K562 (cell line): ENCODE data around the gene HES5. TPM values are rescaled to one million over a fixed set of nuclear protein-coding genes. Genes with fewer than 3 reads are reported as not detected.
A peak's percentile ranks its signal among the peaks of the same experiment; 100 is the strongest.

ENCODE experiments used
- ARID1B ChIP-seq: fragments of 450-650 bp; IDR thresholded peaks from 2 replicates; pipeline ENCODE4 v1.6.1; 2016; ENCODE audit warnings: antibody characterized with exemption, mild to moderate bottlenecking, inconsistent platforms
- BCOR ChIP-seq: fragments of 450-650 bp; IDR thresholded peaks from 2 replicates; pipeline ENCODE4 v1.6.1; 2016
- CBFB ChIP-seq: sonication (generic); formaldehyde crosslinking; IDR thresholded peaks from 2 replicates; pipeline ENCODE4 v1.4.0; 2020; ENCODE audit warnings: mild to moderate bottlenecking, missing genetic modification reagents
- CCNT2 ChIP-seq: IDR thresholded peaks from 2 replicates; pipeline ENCODE4 v1.6.1; 2011; ENCODE audit warnings: borderline replicate concordance, low read depth, mild to moderate bottlenecking, moderate library complexity, mixed read lengths, low read length; ENCODE audit not compliant: insufficient read length; ENCODE audit errors: extremely low read depth
- FOXJ3 ChIP-seq: sonication (generic); formaldehyde crosslinking; IDR thresholded peaks from 2 replicates; pipeline ENCODE4 v1.4.0; 2020; ENCODE audit warnings: mild to moderate bottlenecking, missing genetic modification reagents
- GTF2A2 ChIP-seq: IDR thresholded peaks from 2 replicates; pipeline ENCODE4 v1.6.1; 2016; ENCODE audit warnings: mild to moderate bottlenecking, missing genetic modification characterization, missing compliant biosample characterization
- ID3 ChIP-seq, 2 experiments: fragments of 250-450 bp in 1 of 2; fragments of 450-650 bp in 1 of 2; sonication (Bioruptor Pico) in 1 of 2; IDR thresholded peaks; 2 replicates each; pipeline versions ENCODE4 v1.6.1 to v1.8.0; 2016 to 2021; ENCODE audit warnings: mild to moderate bottlenecking in 2 of 2, moderate library complexity in 2 of 2, missing compliant biosample characterization in 1 of 2, missing genetic modification characterization in 1 of 2
- NELFE ChIP-seq: IDR thresholded peaks from 2 replicates; pipeline ENCODE4 v1.6.1; 2011; ENCODE audit warnings: mild to moderate bottlenecking; ENCODE audit not compliant: insufficient read depth, insufficient read length
- NR2C2 ChIP-seq, 2 experiments: fragments of 200-800 bp in 1 of 2; sonication (Bioruptor generic) in 1 of 2; sonication (generic) in 1 of 2; formaldehyde crosslinking in 1 of 2; IDR thresholded peaks; 2 replicates each; pipeline versions ENCODE4 v1.6.1 to v1.8.0; 2016 to 2022; ENCODE audit warnings: mild to moderate bottlenecking in 1 of 2, missing compliant biosample characterization in 1 of 2, missing genetic modification characterization in 1 of 2, missing genetic modification reagents in 1 of 2
- NR2F6 ChIP-seq: fragments of 450-650 bp; formaldehyde crosslinking; IDR thresholded peaks from 2 replicates; pipeline ENCODE4 v1.4.0; 2020; ENCODE audit warnings: mild to moderate bottlenecking
- PCBP1 ChIP-seq: fragments of 200-400 bp; formaldehyde crosslinking; IDR thresholded peaks from 2 replicates; pipeline ENCODE4 v1.6.1; 2018; ENCODE audit warnings: mild to moderate bottlenecking, low read depth, low read length; ENCODE audit not compliant: poor library complexity, severe bottlenecking
- PCBP2 ChIP-seq: fragments of 200-400 bp; formaldehyde crosslinking; IDR thresholded peaks from 2 replicates; pipeline ENCODE4 v1.6.1; 2018; ENCODE audit warnings: low read length, low read depth, mild to moderate bottlenecking, moderate library complexity; ENCODE audit not compliant: poor library complexity, severe bottlenecking
- POLR2AphosphoS5 ChIP-seq: IDR thresholded peaks from 2 replicates; pipeline ENCODE4 v1.6.1; 2011; ENCODE audit warnings: mild to moderate bottlenecking, low read depth, low read length, moderate library complexity; ENCODE audit not compliant: control insufficient read depth, insufficient read depth
- RCOR1 ChIP-seq, 2 experiments: IDR thresholded peaks; 2 replicates each; pipeline ENCODE4 v1.6.1; 2012; ENCODE audit warnings: low read depth in 2 of 2, low read length in 2 of 2, borderline replicate concordance in 1 of 2, improper control_type of control experiment in 1 of 2
- TFE3 ChIP-seq: fragments of 450-650 bp; formaldehyde crosslinking; IDR thresholded peaks from 2 replicates; pipeline ENCODE4 v1.4.0; 2020; ENCODE audit warnings: mild to moderate bottlenecking, mixed read lengths
- TRIM28 ChIP-seq: fragments of 450-650 bp; IDR thresholded peaks from 2 replicates; pipeline ENCODE4 v1.6.1; 2017
- ZNF586 ChIP-seq: fragments of 450-650 bp; formaldehyde crosslinking; conservative IDR thresholded peaks from 2 replicates; pipeline ENCODE4 v1.4.0; 2020; ENCODE audit warnings: mild to moderate bottlenecking, moderate library complexity
- polyA plus RNA-seq, 8 experiments: library from polyadenylated mRNA; depleted of rRNA in 4 of 8; stranded (reverse) in 5 of 8; unstranded in 3 of 8; fragments of >200 nt; fragmentation: Nextera tagmentation in 2 of 8; fragmentation: Illumina TruSeq in 1 of 8; extraction: Ambion mirVana in 2 of 8; extraction: Trizol in 1 of 8; gene quantifications; 2 replicates each; pipeline versions ENCODE4 v1.2.1 to v1.2.3, GENCODE V29; 2011 to 2014; ENCODE audit warnings: inconsistent platforms in 1 of 8, missing spikeins in 1 of 8
- total RNA-seq, 7 experiments: library from RNA; depleted of rRNA in 6 of 7; stranded (reverse); fragments of >200 nt in 6 of 7; fragmentation: Illumina TruSeq in 2 of 7; extraction: Trizol in 2 of 7; gene quantifications; 2 replicates each; pipeline versions ENCODE4 v1.2.1 to v1.2.3, GENCODE V29; 2011 to 2021; ENCODE audit warnings: low replicate concordance in 1 of 7
- TF ChIP-seq, protein P1 (sequence below), 2 experiments: IDR thresholded peaks; 2 replicates each; pipeline ENCODE4 v1.6.1; 2012; ENCODE audit warnings: improper control_type of control experiment in 2 of 2, low read depth in 2 of 2, low read length in 2 of 2, borderline replicate concordance in 1 of 2
- TF ChIP-seq, protein P2 (sequence below): fragments of 200-400 bp; formaldehyde crosslinking; IDR thresholded peaks from 2 replicates; pipeline ENCODE4 v1.6.1; 2017; ENCODE audit warnings: mild to moderate bottlenecking, low read depth, low read length, moderate library complexity

HES5 gene
- total and polyA plus RNA-seq, 9 of the 15 experiments (the other 6 are each of a cell fraction or from before 2014, with no cell fraction given): not detected

- TF ChIP-seq FOXJ3 (CRISPR knock-in tag) (no peak), PCBP2 (no peak), TRIM28 (no peak), POLR2AphosphoS5 (no peak), CCNT2 (peak; percentile 20), GTF2A2 (no peak), BCOR (no peak), NR2C2 (CRISPR knock-in tag; IDR thresholded peaks at IDR 0.05) (no peak), NR2C2 (tag; IDR thresholded peaks at IDR 0.05) (no peak), NR2F6 (CRISPR knock-in tag) (no peak), ARID1B (no peak), PCBP1 (peak; percentile 13), CBFB (no peak), NELFE (no peak), TFE3 (no peak), RCOR1 (IDR thresholded peaks at IDR 0.05; ENCODE audit: borderline replicate concordance in 1 of 2, low read depth in 2 of 2, low read length in 2 of 2) (no peak), ZNF586 (CRISPR knock-in tag) (no peak), ID3 (CRISPR knock-in tag; IDR thresholded peaks at IDR 0.05) (no peak), ID3 (tag; IDR thresholded peaks at IDR 0.05) (0 out of 2 replicates have a peak, but pooled peaks have one; percentile 30)
- TF ChIP-seq, protein P1, sequence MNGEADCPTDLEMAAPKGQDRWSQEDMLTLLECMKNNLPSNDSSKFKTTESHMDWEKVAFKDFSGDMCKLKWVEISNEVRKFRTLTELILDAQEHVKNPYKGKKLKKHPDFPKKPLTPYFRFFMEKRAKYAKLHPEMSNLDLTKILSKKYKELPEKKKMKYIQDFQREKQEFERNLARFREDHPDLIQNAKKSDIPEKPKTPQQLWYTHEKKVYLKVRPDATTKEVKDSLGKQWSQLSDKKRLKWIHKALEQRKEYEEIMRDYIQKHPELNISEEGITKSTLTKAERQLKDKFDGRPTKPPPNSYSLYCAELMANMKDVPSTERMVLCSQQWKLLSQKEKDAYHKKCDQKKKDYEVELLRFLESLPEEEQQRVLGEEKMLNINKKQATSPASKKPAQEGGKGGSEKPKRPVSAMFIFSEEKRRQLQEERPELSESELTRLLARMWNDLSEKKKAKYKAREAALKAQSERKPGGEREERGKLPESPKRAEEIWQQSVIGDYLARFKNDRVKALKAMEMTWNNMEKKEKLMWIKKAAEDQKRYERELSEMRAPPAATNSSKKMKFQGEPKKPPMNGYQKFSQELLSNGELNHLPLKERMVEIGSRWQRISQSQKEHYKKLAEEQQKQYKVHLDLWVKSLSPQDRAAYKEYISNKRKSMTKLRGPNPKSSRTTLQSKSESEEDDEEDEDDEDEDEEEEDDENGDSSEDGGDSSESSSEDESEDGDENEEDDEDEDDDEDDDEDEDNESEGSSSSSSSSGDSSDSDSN (IDR thresholded peaks at IDR 0.05; ENCODE audit: borderline replicate concordance in 1 of 2, low read depth in 2 of 2, low read length in 2 of 2): peak; percentile 53; a peak in 2 of 4 replicates
- TF ChIP-seq, protein P2, sequence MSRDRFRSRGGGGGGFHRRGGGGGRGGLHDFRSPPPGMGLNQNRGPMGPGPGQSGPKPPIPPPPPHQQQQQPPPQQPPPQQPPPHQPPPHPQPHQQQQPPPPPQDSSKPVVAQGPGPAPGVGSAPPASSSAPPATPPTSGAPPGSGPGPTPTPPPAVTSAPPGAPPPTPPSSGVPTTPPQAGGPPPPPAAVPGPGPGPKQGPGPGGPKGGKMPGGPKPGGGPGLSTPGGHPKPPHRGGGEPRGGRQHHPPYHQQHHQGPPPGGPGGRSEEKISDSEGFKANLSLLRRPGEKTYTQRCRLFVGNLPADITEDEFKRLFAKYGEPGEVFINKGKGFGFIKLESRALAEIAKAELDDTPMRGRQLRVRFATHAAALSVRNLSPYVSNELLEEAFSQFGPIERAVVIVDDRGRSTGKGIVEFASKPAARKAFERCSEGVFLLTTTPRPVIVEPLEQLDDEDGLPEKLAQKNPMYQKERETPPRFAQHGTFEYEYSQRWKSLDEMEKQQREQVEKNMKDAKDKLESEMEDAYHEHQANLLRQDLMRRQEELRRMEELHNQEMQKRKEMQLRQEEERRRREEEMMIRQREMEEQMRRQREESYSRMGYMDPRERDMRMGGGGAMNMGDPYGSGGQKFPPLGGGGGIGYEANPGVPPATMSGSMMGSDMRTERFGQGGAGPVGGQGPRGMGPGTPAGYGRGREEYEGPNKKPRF: no peak
Observed at GRCh38 chr1:2529784-2530512, at the start of gene HES5 (continued).
